ENCODE data around the gene RNF215.
"Not testable (repeated sequence)": the region's sequence is repeated elsewhere in the genome, so short reads cannot be mapped to it uniquely, and the experiment has no call there.

The RNF215 gene

DNA sequence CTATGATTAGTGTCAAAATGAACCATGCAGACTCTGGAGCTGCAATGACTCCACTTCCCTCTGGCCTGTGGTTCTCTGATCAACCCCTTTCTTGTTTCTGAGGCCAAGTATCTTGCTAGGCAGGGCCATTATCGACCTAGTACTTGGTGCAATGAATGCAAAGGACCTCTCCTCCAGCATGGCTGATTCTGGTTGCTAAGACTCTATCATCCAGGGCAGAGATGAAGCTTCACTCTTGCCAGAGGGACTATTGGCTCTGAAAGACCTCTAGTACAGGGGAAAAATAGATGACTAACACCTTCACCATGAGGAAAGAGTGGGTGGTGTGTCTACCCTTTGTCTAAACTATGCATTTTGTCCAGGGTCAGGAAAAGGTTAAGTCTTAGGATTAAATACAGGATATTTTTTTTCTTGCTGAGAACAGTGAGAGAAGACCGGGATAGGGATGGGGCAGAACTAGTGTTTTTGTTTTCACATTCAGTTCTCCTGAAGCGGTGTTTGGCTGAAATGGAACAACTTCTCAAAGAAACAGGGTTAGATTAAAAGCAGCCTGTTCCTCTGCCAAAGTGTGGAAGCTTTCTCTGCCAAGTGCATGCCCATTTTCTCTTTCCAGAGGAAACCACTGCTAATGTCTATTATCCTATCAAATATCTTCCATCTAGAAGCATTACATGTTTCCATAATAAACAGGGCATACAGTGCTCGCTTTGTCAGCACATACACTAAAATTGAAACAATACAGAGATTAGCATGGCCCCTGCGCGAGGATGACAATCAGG is 33.3 kb upstream of the RNF215 start:
- no peak for DNase-seq (ENCODE audit: low read depth)

DNA sequence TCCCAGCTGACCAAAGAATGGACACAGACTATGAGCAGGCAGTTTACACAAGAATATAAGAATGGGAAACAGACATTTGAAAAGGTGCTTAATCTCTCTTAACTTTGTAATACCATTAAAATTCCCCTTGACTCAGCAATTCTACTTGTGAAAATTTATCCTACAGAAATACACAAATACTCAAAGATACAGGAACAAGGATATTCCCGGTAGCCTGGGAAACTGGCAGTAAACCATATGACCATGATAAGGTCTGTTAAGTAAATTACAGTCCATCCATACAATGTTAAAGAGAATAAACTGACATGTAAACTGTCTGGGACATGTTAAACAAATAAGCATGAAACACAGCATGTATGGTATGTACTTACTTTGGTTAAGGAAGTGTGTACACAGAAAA is 29.6 kb upstream of the RNF215 start:
- DNase-seq (ENCODE audit: low read depth), result no peak

DNA sequence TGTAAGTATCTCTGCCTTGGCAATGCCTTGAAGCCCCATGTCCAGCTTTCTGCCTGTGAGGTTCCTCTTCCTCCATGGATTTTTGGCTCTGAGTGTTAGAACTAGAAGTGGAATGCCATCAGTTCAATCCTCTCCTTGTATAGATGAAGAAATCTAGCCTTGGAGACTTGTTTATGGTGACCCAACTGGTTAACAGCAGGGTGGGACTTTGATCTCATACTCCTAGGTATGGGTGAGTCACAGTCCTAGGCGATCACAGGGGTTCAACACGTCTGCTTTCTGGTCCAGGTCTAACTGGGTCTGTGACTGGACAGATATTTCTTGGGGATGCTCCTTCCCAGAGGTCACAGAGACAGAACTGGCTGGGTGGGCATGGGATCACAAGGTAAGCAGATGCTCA is 29.2 kb upstream of the RNF215 start:
- no peak for DNase-seq (ENCODE audit: low read depth)

DNA sequence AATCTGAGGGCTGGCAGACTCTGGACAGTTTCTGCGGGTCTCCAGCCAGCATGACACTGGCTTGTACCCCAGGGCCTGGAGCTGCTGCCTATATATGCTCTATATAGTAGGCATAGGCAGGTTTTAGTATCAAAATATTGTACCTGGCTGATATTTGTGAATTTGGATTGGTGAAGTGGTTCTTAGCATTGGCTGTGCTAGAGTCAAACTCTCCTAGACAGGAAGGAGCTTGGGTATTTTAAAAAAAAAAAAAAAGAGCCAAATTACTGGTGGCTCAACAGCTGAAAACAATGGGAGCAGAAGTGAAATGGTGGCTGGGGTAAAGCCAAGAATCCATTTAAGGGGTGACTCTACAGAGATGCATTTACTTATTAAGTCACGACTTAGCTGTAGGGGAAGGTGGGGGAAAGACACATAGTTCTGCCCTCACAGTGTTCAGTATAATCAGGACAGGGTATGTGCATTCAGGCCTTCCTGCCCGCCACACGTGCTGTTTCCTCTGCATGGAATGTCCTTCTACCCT is 27.4 kb upstream of the RNF215 start:
- no peak for DNase-seq (ENCODE audit: low read depth)

DNA sequence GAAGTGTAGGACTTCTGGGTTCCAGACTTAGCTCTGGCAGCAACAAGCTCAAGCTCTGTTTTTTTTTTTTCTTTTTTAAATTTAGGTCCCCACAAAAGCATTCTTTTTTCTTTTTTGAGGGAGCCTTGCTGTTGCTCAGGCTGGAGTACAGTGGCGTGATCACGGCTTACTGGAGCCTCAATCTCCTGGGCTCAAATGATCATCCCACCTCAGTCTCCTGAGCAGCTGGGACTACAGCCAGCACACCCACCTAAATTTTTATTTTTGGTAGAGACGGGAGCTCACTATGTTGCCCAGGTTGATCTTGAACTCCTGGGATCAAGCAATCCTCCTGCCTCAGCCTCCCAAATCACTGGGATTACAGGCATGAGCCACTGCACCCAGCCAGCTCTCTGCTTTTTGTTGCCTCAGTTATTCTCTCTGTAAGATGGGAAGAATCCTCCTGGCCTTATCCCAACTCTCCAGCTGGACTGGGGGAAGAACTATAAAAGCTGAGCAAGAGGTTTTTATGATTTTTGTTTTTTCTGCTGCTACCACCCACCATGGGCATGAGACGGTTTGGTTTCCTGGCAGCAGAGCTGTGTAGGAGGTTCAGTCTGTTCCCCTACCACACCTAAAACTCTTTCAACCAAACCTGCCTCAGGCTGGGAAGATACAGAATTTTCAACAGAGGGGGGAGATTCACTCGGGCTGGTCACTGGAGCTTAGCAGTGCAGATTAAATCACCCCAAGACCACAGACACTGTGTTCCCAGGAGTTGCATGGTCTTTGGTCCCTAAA is 26.7 kb upstream of the RNF215 start:
- DNase-seq (ENCODE audit: low read depth), result no peak

DNA sequence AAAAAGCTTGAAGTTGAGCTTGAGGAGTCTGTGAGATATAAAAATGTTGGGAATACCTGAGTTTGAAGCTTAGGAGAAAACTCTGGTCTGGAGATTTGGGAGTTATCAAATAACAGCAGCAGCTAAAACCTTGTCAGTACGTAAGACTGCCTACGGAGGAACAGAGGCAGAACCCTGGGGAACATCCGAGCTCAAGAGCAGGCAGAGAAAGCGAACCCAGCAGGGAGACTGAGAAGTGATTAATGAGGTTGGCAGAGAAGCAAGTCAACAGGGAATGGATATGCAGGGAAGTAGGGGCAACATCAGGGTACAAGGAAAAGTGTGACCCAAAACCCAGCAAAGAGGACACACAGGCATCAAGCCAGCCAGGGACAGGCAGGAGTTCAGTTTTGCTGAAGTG is 25.8 kb upstream of the RNF215 start:
- DNase-seq (ENCODE audit: low read depth), result no peak

DNA sequence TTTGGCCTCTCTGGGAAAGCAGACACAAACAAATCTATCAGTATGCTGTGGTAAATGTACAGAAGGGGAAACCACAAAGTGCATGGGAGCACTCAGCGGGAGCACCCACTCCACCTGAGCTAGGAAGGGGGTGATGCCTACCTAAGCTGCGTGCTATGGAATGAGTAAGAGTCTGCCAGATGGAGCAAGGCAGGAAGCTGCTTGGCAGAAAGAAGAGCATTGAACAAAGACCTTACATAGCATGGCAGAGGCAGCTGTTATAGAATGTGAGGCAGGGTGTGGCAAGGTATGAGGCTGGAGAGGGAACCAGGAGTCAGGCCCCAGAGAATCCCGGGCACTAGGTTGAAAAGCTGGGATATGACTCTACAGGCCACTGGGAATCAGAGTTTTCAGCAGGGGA is 24.6 kb upstream of the RNF215 start:
- DNase-seq (ENCODE audit: low read depth), result no peak

DNA sequence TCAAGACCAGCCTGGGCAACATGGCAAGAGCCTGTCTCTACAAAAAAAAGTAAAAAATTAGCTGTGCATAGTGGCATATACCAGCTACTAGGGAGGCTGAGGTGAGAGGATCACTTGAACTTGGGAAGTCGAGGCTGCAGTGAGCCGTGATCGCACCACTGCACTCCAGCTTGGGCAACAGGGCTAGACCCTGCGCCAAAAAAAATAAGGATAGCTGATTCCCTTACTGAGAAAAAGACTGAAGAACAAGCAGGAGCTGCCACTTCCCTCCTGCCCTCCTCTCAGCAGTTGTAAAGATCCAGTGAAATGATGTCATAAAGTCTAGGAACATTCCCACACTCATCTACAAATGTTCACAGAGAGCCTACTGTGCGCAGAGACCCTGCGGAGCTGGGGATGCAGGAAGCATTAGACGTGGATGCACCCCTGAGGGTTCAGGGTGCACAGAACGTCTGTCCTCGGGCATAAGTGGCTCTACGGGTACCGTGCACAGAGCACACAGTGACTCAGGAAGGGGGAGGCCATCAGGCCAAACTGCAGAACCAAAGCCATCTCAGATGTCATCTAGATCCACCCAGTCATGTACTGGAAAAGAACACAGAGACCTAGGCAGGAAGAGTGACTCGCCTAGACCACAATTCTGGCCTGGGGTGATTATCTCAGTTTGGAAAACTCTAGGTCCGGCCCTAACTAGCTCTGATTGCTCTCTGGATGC is 21.3 kb upstream of the RNF215 start:
- DNase-seq (ENCODE audit: low read depth), result no peak

DNA sequence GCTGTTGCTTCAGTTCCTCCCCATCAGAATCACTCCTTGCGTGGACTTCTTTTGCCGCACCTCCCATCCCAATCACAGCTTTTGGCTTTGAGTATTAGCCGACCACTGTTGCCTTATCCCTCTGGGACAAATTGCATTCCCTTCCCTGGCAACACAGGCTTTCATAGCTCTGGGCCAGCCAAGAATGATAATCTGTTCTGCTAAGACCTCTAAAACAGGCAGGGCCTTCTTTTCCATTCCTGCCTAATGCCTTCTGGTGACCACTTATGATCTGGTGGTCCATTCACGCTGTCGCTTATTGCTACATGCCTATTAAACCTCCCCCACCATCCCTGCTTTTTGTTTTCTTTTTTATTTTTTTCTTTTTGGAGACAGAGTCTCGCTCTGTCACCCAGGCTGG is 19.2 kb upstream of the RNF215 start:
- DNase-seq (ENCODE audit: low read depth), result no peak

DNA sequence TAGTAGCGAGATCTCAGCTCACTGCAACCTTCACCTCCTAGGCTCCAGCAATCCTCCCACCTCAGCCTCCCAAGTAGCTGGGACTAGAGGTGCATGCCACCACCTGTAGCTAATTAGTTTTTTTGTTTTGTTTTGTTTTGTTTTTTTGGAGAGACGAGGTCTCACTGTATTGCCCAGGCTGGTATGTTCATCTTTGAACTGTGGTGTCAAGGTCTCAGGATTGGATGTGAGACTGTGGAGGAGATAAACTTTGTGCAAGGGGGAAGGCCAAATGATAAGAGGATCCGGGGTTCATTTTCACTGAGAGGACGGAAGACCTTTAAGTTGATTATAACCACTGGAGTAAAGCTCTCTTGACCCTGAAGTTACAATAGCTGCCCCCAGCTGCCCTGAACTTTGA is 18.5 kb upstream of the RNF215 start:
- DNase-seq (ENCODE audit: low read depth), result no peak

DNA sequence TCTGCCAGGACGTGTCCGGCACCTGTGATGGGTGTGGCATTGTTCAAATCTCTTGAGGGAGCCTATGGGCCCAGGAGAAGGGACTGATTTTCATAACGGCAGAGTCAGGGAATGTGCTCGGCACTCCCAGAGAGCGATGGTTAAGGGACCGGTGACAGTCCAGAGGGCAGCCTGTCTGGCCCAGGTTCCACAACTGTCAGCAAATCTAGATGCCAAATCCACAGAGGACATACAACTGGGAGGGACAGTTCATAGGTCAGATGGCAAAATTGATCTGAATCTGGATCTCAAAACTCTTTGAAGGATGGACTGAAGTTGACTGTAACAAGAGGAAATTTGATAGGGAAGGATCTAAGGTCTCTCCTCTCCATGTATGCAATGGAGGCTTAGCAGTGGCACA is 17.1 kb upstream of the RNF215 start:
- no peak for DNase-seq (ENCODE audit: low read depth)

DNA sequence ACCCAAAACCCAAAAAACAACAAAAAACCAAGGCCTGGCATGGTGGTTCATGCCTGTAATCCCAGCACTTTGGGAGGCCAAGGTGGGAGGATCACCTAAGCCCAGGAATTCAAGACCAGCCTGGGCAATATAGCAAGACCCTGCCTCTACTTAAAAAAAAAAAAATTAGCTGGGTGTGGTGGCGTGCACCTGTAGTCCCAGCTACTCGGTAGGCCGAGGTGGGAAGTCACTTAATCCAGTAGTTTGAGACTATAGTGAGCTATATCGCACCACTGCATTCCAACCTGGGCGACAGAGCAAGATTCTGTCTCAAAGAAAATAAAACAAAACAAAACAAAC is 15.5 kb upstream of the RNF215 start:
- DNase-seq (ENCODE audit: low read depth), result not testable (repeated sequence)

DNA sequence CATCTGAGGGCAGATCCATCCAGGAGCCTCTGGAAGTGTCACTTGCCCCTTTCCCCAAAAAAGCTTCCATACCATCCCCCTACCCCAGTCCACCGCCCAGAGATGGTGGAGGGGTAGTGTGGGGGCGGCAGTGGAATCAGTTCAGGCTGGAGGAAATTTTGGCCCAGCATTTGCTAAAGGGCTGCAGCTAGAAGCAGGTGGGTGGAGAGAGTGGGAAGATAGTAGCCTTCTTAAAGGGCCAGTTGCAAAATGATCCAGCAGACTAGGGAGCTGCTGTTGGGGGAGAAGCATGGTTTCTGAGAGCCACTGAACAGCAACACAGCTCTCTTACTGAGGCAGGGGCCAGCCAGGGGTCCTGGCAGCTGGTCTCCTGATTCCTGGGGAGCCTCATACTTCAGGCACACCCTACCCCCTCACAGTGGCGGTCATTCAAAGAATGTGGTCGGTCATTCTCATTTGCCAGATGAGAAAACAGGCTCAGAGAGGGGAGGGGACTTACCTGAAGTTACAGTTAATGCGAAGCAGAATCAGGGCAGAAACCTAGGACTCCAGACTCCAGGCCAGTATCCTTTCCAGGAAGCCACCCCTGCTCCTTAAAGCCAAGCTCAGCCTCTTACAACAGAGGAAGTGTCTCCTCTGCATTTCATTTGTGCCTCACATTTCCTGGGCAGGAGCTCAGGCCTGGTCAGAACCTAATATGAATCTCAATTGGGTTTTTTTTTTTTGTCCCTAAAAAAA is 15.0 kb upstream of the RNF215 start:
- no peak for DNase-seq (ENCODE audit: low read depth)

DNA sequence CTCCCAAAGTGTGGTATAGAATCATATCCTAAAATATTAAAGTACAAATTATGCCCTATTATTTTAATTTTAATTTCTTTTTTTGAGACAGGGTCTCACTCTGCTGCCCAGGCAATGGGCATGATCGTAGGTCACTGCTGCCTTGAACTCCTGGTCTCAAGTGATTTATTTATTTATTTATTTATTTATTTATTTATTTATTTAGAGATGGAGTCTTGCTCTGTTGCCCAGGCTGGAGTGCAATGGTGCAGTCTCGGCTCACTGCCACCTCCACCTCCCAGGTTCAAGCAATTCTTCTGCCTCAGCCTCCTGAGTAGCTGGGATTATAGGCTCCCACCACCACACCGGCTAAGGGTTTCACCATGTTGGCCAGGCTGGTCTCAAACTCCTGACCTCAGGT is 13.8 kb upstream of the RNF215 start:
- not testable (repeated sequence) for DNase-seq (ENCODE audit: low read depth)

DNA sequence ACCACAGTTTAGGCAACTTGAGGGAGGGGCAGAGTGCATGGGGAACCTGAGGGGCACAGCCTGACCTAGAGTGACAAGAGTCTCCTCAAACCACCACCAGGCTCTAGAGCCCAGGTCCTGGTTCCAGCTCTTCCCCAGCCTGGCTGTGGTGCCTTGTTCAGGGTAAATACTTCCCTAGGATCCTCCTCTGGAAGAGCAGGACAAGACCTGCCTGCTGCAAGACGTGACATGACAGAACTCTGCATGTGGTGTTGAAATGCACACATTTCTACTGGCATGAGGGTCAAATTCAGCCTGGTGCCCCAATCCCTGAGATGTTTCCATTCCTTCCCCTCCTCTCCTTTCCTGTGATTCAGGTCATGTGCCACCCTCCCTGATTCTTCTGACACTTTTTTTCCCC is 12.9 kb upstream of the RNF215 start:
- DNase-seq (ENCODE audit: low read depth), result no peak

DNA sequence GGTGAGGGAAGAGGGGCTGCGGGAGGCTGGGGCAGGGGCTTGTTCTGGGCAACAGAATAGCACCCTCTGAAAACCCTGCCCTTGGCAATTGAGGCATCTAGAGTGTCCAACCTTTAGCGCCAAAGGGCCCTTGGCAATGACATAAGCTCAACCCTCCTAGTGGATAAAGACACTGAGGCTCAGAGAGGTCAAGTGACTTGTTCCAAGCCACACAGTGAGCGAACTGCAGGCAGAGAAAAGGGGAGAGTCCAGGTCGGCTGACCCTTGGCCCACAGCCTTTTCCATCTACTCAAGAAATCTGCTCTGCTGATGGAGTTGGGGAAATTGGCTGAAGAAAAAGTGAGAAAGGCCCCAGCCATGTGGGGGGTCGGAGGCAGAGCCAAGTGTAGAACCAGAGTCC is 12.5 kb upstream of the RNF215 start:
- no peak for DNase-seq (ENCODE audit: low read depth)

DNA sequence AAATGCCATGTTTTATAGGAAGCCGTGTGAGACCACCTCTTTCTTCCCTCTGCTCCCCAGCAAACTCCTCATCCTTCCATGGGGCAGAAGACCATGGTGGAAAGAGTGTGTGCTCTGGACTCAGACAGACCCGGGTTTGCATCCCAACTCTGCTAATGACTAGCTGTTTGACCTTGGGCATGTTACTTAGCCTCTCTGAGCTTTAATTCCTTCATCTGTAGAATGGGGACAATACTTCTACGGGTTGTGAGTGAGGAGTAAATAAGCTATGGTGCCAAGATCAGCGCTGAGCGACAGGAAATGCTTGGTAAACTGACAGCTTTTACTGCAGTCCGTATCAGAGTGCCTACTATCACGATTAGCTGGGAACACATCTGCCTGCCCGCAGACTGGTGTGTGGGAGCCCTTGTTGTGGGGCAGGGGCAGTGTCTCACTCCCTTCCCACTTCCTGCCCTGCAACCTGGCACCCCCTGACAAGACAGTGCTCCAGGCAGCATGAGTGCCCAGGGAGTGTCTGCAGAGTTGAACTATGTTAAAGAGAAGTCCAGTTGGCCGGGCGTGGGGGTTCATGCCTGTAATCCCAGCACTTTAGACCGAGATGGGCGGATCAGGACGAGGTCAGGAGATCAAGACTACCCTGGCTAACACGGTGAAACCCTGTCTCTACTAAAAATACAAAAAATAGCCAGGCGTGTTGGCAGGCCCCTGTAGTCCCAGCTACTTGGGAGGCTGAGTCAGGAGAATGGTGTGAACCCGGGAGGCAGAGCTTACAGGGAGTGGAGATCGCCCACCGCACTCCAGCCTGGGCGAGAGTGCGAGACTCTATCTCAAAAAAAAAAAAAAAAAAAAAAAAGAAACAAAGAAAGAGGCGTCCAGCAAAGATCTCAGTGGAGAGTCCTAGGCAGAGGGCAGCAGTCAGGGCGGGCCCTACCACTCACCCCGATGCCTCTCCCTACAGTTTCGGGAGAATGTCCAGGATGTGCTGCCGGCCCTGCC is 11.8 kb upstream of the RNF215 start:
- DNase-seq (ENCODE audit: low read depth), result no peak

DNA sequence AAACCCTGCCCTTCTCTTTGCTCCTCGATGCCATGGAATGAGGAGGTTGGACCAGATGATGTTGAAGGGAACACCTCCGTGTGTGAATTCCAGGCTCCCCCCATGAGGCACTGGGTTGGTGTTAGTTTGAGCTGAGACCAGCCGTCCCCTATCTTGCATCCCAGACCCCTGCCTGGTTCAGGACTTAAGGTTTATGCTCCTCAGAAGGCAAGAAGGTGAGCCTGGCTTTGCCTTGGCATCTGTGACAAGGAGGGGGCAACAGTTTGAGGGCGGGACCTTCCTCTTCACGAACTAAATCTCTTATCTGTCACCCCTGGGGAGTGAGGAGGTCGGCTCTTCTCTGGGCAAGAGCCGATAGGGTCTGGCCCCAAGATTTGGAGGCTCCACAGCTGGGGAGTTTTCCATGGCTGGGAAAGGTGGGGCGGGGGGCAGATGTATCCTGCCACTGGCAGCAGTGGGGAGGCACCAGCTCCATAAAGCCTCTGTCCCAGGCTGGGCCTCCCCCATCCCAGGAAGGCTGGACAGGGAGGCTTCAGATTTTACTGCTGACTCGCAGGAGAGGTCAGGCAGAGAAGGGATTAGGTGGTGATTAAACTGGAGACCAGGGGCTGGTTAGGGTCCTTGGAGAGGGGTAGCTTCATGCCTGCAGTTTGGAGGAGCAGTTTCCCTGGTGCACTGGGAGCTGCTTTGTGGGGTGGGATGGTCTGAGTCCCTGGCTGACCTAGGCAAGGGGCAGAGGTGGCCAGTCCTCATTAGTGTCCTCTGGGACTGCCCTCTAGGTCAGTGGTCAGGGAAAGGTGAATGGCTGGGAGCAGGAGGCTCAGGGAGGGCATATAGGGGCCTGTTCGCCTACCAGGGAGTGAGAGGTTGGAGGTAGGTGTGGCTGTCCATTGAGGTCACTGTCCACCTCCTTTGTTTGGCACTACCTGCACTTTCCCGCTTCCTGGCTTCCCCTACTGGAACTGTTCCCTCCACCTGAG is 10.7 kb upstream of the RNF215 start:
- no peak for DNase-seq (ENCODE audit: low read depth)

DNA sequence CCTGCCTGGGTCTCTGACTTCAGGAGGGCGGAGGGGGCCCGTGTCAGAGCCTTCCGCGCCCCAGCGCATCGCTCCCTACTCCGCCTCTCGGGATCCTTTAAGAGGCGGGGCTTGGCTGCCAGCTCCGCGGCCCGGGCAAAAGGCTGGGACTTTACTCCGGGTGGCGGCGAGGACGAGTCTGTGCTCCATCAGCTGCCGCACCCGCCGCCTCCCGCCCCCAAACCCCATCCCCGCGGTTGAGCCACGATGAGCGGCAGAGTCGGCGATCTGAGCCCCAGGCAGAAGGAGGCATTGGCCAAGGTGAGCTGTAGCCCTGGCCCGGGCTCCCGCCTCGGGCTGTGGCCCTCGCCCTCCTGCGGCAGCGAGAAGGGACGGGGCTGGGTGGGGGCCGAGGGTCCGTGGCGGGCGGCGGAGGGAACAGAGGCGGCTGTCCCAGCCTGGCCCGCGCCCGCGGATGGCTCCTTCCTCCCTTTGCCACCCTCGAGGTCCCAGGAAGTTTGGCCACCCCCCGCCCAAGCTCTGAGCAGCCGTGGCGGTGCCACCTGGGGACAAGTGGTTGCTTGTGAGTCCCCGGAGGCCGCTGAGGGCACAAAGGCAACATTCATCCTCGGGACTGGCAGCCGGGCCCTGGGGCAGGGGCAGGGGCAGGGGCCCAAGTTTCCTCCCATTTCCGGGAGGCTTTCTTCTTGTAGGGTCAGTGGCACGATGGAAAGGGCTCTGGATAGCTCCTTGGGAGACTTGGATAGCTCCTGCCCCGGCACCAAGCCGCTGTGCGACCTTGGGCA is 9.9 kb upstream of the RNF215 start, which contains the start of gene SEC14L2:
TSS of gene SEC14L2 (plus strand) at position 148 of the 785 bp plus-strand sequence. CDS start at position 247, 99 bp downstream.
- peak; percentile 27 for DNase-seq (ENCODE audit: low read depth)
